Right atrium auricular region (tissue), 2 donors: ENCODE data around the gene FAM43B. TPM values are rescaled to one million over a fixed set of nuclear protein-coding genes. Genes with fewer than 3 reads are reported as not detected.

Source experiments
- DNase-seq: peaks from one replicate; pipeline ENCODE4 v3.0.0-alpha.2; 2019; ENCODE audit warnings: low spot score
- H3K27ac ChIP-seq, 2 donors: fragments of 200-600 bp; sonication (generic); 1 replicate in 1 of 2; 2 replicates in 1 of 2; pipeline ENCODE4 v1.5.1; 2016 to 2019
- H3K27me3 ChIP-seq, 2 donors: fragments of 200-600 bp; sonication (generic); one replicate each; pipeline versions ENCODE4 v1.5.1 to v1.6.0; 2017 to 2019
- H3K36me3 ChIP-seq: fragments of 200-600 bp; sonication (generic); one replicate; pipeline ENCODE4 v1.5.1; 2016
- H3K4me1 ChIP-seq, 2 donors: fragments of 200-600 bp; sonication (generic); one replicate each; pipeline versions ENCODE4 v1.5.1 to v1.6.0; 2017 to 2019
- H3K4me3 ChIP-seq, 2 donors: fragments of 200-600 bp; sonication (generic); 1 replicate in 1 of 2; 2 replicates in 1 of 2; pipeline ENCODE4 v1.5.1; 2017 to 2019; ENCODE audit warnings: mild to moderate bottlenecking in 1 of 2, moderate library complexity in 1 of 2
- H3K9me3 ChIP-seq, 2 donors: fragments of 200-600 bp; sonication (generic); one replicate each; pipeline ENCODE4 v1.5.1; 2019
- CTCF ChIP-seq, 2 donors: fragments of 200-600 bp; sonication (generic); IDR thresholded peaks; one replicate each; pipeline ENCODE4 v1.5.1; 2019; ENCODE audit warnings: antibody characterized with exemption in 2 of 2
- total RNA-seq, 2 donors: library from RNA; depleted of rRNA; stranded (reverse); fragments of >200 nt; gene quantifications; one replicate each; pipeline ENCODE4 v1.1.0, GENCODE V29; 2016

The FAM43B gene
- total RNA-seq, 2 donors from 2014 or later: 1.4 to 1.7 TPM

GRCh38 chr1:20596106-20596505 lies 43.7 kb downstream of the FAM43B start:
- Histone ChIP-seq H3K9me3 (no peaks in the 10 kb centered on the region), H3K36me3 (no peaks in the 10 kb centered on the region), H3K27ac (no peak overlapping the region), H3K4me1 (no peaks in the 10 kb centered on the region), H3K27me3 (no peaks in the 10 kb centered on the region), H3K4me3 (no peak overlapping the region)
- no peak for DNase-seq
- no peak for TF ChIP-seq CTCF (IDR thresholded peaks at IDR 0.05)

GRCh38 chr1:20597650-20598049 lies 45.3 kb downstream of the FAM43B start:
- Histone ChIP-seq H3K9me3 (no peaks in the 10 kb centered on the region), H3K4me3 (no peak overlapping the region), H3K27ac (peak overlapping the region in 1 of 2 donors; percentile 14), H3K36me3 (no peaks in the 10 kb centered on the region), H3K27me3 (no peaks in the 10 kb centered on the region), H3K4me1 (no peaks in the 10 kb centered on the region)
- no peak for TF ChIP-seq CTCF (IDR thresholded peaks at IDR 0.05)
- no peak for DNase-seq

- no peak for DNase-seq
- Histone ChIP-seq H3K4me1 (no peaks in the 10 kb centered on the region), H3K9me3 (no peaks in the 10 kb centered on the region), H3K27ac (no peak overlapping the region), H3K36me3 (no peaks in the 10 kb centered on the region), H3K27me3 (no peaks in the 10 kb centered on the region), H3K4me3 (no peak overlapping the region)
- no peak for TF ChIP-seq CTCF (IDR thresholded peaks at IDR 0.05)
Observed at GRCh38 chr1:20600156-20600555, 47.8 kb downstream of the FAM43B start.

GRCh38 chr1:20601129-20601825 lies 48.9 kb downstream of the FAM43B start:
- DNase-seq: no peak
- H3K27me3 ChIP-seq: no peaks in the 10 kb centered on the region
- H3K9me3 ChIP-seq: no peaks in the 10 kb centered on the region
- no peaks in the 10 kb centered on the region for H3K36me3 ChIP-seq
- H3K4me3 ChIP-seq: no peak overlapping the region
- TF ChIP-seq CTCF (IDR thresholded peaks at IDR 0.05): no peak
- no peaks in the 10 kb centered on the region for H3K4me1 ChIP-seq
- no peak overlapping the region for H3K27ac ChIP-seq

- no peak overlapping the region for H3K4me3 ChIP-seq
- no peak overlapping the region for H3K27ac ChIP-seq
Observed at GRCh38 chr1:20602851-20603450, 50.6 kb downstream of the FAM43B start.

More at GRCh38 chr1:20602851-20603450, 50.6 kb downstream of the FAM43B start:
- DNase-seq: no peak
- H3K36me3 ChIP-seq: no peaks in the 10 kb centered on the region
- no peaks in the 10 kb centered on the region for H3K9me3 ChIP-seq
- no peaks in the 10 kb centered on the region for H3K4me1 ChIP-seq
- TF ChIP-seq CTCF (IDR thresholded peaks at IDR 0.05): no peak
- no peaks in the 10 kb centered on the region for H3K27me3 ChIP-seq
